Measurements from ENCODE around the gene RAB11FIP5.

DNA sequence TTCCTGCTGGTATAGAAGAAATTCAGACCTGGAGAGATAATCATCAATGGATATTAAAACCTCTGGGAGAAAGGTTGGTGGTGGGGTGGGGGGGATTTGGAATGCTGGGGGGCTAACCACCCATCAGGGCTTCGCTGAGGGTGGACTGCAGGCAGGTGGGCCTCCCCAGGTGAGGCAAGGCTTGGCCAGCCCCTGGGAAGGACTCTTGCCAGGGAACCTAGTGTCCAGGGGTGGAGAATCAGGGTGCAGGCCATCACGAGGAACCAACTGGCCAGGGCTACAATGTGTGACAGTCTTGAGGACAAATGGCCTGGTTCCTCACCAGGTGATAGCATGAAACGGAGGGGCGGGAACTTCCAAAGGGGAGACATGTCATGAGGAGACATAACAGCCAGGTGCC is 11.8 kb downstream of the RAB11FIP5 start:
- TF ChIP-seq, protein P1, sequence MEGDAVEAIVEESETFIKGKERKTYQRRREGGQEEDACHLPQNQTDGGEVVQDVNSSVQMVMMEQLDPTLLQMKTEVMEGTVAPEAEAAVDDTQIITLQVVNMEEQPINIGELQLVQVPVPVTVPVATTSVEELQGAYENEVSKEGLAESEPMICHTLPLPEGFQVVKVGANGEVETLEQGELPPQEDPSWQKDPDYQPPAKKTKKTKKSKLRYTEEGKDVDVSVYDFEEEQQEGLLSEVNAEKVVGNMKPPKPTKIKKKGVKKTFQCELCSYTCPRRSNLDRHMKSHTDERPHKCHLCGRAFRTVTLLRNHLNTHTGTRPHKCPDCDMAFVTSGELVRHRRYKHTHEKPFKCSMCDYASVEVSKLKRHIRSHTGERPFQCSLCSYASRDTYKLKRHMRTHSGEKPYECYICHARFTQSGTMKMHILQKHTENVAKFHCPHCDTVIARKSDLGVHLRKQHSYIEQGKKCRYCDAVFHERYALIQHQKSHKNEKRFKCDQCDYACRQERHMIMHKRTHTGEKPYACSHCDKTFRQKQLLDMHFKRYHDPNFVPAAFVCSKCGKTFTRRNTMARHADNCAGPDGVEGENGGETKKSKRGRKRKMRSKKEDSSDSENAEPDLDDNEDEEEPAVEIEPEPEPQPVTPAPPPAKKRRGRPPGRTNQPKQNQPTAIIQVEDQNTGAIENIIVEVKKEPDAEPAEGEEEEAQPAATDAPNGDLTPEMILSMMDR (IDR thresholded peaks at IDR 0.05; ENCODE audit: low read length): no peak
- no peak for TF ChIP-seq EZH2 (IDR thresholded peaks at IDR 0.05; ENCODE audit: borderline replicate concordance, low read length)
